ENCODE results near the gene IRX4.

The IRX4 gene

GRCh38 chr5:1882337-1883119, at the start of gene IRX4:
IRX4 (minus strand) TSS chr5:1882925; CDS start chr5:1882647, 278 bp downstream.
- H3K79me2 ChIP-seq (ENCODE audit: low read length), result no peaks in the 10 kb centered on the region
- no peak within 1 kb of the TSS for H3K9ac ChIP-seq (ENCODE audit: low read length)
- no peak for DNase-seq
- no peaks in the 10 kb centered on the region for H3K4me1 ChIP-seq (ENCODE audit: low read length)
- H2AFZ ChIP-seq (ENCODE audit: low read length), result no peak within 1 kb of the TSS
- no peak within 1 kb of the TSS for H3K4me3 ChIP-seq (ENCODE audit: low read length)
- H3K36me3 ChIP-seq (replicated peaks; ENCODE audit: insufficient read depth, low read length), result no peaks in the 10 kb centered on the region
- no peaks in the 10 kb centered on the region for H3K9me3 ChIP-seq (replicated peaks; ENCODE audit: insufficient read depth, low read length)
- H3F3A ChIP-seq (ENCODE audit: insufficient read depth, low read length), result no peaks in the 10 kb centered on the region
- no peaks in the 10 kb centered on the region for H3K9me2 ChIP-seq (replicated peaks; ENCODE audit: insufficient read depth, low read length)
- no peaks in the 10 kb centered on the region for H4K20me1 ChIP-seq (ENCODE audit: insufficient read depth, low read length)
- H3K27ac ChIP-seq (ENCODE audit: low read length), result no peak within 1 kb of the TSS
- peaks cover 13% of the 10 kb centered on the region; the same call in 1 of the 2 replicates for H3K27me3 ChIP-seq (replicated peaks; ENCODE audit: insufficient read depth, low read length)
- no peak for TF ChIP-seq EZH2phosphoT487 (IDR thresholded peaks at IDR 0.05; ENCODE audit: low read length)
- no peak for TF ChIP-seq EZH2 (optimal IDR thresholded peaks at IDR 0.05; ENCODE audit: low read depth, low read length)
- TF ChIP-seq CTCF (IDR thresholded peaks at IDR 0.05; ENCODE audit: low read length), result no peak
- H3K4me2 ChIP-seq (ENCODE audit: low read depth, low read length), result no peak within 1 kb of the TSS

- TF ChIP-seq EZH2 (optimal IDR thresholded peaks at IDR 0.05; ENCODE audit: low read depth, low read length) (no peak), CTCF (IDR thresholded peaks at IDR 0.05; ENCODE audit: low read length) (no peak)
- no peaks in the 10 kb centered on the region for H3F3A ChIP-seq (ENCODE audit: insufficient read depth, low read length)
- no peak overlapping the region for H3K4me3 ChIP-seq (ENCODE audit: low read length)
- H3K4me1 ChIP-seq (ENCODE audit: low read length), result no peaks in the 10 kb centered on the region
- no peak for DNase-seq
- H3K27me3 ChIP-seq (replicated peaks; ENCODE audit: insufficient read depth, low read length), result peaks cover 41% of the 10 kb centered on the region
- H3K27ac ChIP-seq (ENCODE audit: low read length), result no peak overlapping the region
- H3K9me2 ChIP-seq (replicated peaks; ENCODE audit: insufficient read depth, low read length), result no peaks in the 10 kb centered on the region
- H3K36me3 ChIP-seq (replicated peaks; ENCODE audit: insufficient read depth, low read length), result no peaks in the 10 kb centered on the region
- no peaks in the 10 kb centered on the region for H3K79me2 ChIP-seq (ENCODE audit: low read length)
- H3K9me3 ChIP-seq (replicated peaks; ENCODE audit: insufficient read depth, low read length), result no peaks in the 10 kb centered on the region
- no peaks in the 10 kb centered on the region for H4K20me1 ChIP-seq (ENCODE audit: insufficient read depth, low read length)
- H3K9ac ChIP-seq (ENCODE audit: low read length), result no peak overlapping the region
- no peak overlapping the region for H3K4me2 ChIP-seq (ENCODE audit: low read depth, low read length)
- no peak overlapping the region for H2AFZ ChIP-seq (ENCODE audit: low read length)
Observed at GRCh38 chr5:1931604-1932231, 49.0 kb upstream of the IRX4 start.

- H3K9me3 ChIP-seq (replicated peaks; ENCODE audit: insufficient read depth, low read length), result no peaks in the 10 kb centered on the region
- DNase-seq, result no peak
- H3K36me3 ChIP-seq (replicated peaks; ENCODE audit: insufficient read depth, low read length), result no peaks in the 10 kb centered on the region
- H4K20me1 ChIP-seq (ENCODE audit: insufficient read depth, low read length), result no peaks in the 10 kb centered on the region
- TF ChIP-seq EZH2phosphoT487 (IDR thresholded peaks at IDR 0.05; ENCODE audit: low read length) (no peak), CTCF (IDR thresholded peaks at IDR 0.05; ENCODE audit: low read length) (no peak), EZH2 (optimal IDR thresholded peaks at IDR 0.05; ENCODE audit: low read depth, low read length) (no peak)
- H3K9me2 ChIP-seq (replicated peaks; ENCODE audit: insufficient read depth, low read length), result no peaks in the 10 kb centered on the region
- H3K4me3 ChIP-seq (ENCODE audit: low read length), result no peak overlapping the region
- H3K9ac ChIP-seq (ENCODE audit: low read length), result no peak overlapping the region
- H3K79me2 ChIP-seq (ENCODE audit: low read length), result no peaks in the 10 kb centered on the region
- peaks cover 39% of the 10 kb centered on the region for H3K27me3 ChIP-seq (replicated peaks; ENCODE audit: insufficient read depth, low read length)
- H3K27ac ChIP-seq (ENCODE audit: low read length), result no peak overlapping the region
- H2AFZ ChIP-seq (ENCODE audit: low read length), result no peak overlapping the region
- no peaks in the 10 kb centered on the region for H3K4me1 ChIP-seq (ENCODE audit: low read length)
- H3F3A ChIP-seq (ENCODE audit: insufficient read depth, low read length), result no peaks in the 10 kb centered on the region
- H3K4me2 ChIP-seq (ENCODE audit: low read depth, low read length), result no peak overlapping the region
Observed at GRCh38 chr5:1930880-1931603, 48.3 kb upstream of the IRX4 start.

All from MM.1S (cell line).